ENCODE results near the gene PRM1.

DNA sequence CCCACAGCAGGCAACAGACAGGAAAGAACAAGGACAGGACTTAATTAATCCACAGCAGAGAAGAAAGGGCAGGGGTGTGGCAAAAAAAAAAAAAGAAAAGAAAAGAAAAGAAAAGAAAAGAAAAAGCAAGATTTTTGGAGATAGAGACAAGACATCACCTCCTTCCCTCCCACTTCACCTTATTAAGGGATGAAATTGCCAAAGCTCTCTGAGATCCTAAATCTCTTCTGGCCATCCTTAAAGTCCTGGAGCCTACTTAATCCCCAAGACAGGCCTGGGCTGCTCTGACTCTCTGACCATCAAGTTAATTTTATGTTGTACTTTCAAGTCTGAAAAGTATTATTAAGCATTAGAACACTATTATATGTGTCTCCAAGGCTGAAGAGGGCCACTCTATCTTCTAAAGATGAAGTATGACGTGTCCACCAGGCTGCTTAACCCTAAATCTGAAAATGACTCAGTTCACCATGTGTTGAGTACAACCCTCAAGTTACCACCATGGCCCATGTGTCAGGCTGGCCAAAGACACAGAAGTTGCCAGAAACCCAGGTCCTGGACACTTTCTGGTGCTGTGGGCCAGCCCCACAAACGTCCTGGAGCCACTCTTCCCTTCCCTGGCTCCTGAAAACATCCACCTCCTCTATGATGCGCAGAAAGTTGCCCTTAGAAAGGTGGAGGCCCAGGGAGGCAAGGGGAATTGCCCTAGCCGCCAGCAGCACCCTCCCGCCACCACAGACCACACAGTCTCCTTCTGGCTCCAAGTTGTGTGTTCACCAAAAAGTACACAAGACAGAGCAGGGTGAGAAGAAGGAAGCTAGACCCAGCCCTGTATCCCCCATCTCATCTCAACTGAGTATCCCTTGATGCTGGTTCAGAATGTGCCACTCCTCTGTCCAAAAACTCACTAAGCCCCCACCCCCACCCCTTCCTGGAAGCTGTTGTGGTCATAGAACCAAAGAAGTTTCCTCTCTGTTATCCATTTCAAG lies 27.8 kb downstream of the PRM1 start:
- TF ChIP-seq POLR2A (IDR thresholded peaks at IDR 0.05), result no peak
- TF ChIP-seq, protein P1, sequence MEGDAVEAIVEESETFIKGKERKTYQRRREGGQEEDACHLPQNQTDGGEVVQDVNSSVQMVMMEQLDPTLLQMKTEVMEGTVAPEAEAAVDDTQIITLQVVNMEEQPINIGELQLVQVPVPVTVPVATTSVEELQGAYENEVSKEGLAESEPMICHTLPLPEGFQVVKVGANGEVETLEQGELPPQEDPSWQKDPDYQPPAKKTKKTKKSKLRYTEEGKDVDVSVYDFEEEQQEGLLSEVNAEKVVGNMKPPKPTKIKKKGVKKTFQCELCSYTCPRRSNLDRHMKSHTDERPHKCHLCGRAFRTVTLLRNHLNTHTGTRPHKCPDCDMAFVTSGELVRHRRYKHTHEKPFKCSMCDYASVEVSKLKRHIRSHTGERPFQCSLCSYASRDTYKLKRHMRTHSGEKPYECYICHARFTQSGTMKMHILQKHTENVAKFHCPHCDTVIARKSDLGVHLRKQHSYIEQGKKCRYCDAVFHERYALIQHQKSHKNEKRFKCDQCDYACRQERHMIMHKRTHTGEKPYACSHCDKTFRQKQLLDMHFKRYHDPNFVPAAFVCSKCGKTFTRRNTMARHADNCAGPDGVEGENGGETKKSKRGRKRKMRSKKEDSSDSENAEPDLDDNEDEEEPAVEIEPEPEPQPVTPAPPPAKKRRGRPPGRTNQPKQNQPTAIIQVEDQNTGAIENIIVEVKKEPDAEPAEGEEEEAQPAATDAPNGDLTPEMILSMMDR (IDR thresholded peaks at IDR 0.05), result no peak
